ENCODE measurements around the gene SLC9A8. TPM values are rescaled to one million over a fixed set of nuclear protein-coding genes. Genes with fewer than 3 reads are reported as not detected.
A peak's percentile ranks its signal among the peaks of the same experiment; 100 is the strongest.

SLC9A8 gene
- total RNA-seq, 4 donors from 2014 or later = 12.4 to 20.4 (median 15.1) TPM

- DNase-seq = no peak
- H3K4me3 ChIP-seq = no peak overlapping the region
- no peaks in the 10 kb centered on the region for H3K9me3 ChIP-seq
- in situ Hi-C loops (cut with MboI; ENCODE audit: low sequenced_read_pairs in 4 of 4) (no loop called here), intact Hi-C loops (cut with DNase I; ENCODE audit: low total_unique reads) (no loop called here)
- no peak for ATAC-seq
- no peaks in the 10 kb centered on the region for H3K27me3 ChIP-seq
- H3K4me1 ChIP-seq = no peaks in the 10 kb centered on the region
- no peak overlapping the region for H3K27ac ChIP-seq
- H3K36me3 ChIP-seq = peaks cover 0 to 17% of the 10 kb centered on the region in 2 donors
- no peak for TF ChIP-seq CTCF (IDR thresholded peaks at IDR 0.05 in 4 of 5, conservative IDR thresholded peaks at IDR 0.05 in 1 of 5)
- TF ChIP-seq POLR2A (IDR thresholded peaks at IDR 0.05) = no peak
Measured at GRCh38 chr20:49833483-49833882, 20.9 kb downstream of the SLC9A8 start.

- ATAC-seq (no peak), DNase-seq (no peak)
- peaks cover 0 to 17% of the 10 kb centered on the region in 2 donors for H3K36me3 ChIP-seq
- intact Hi-C loops (cut with DNase I; ENCODE audit: low total_unique reads) (no loop called here), in situ Hi-C loops (cut with MboI; ENCODE audit: low sequenced_read_pairs in 4 of 4) (no loop called here)
- no peaks in the 10 kb centered on the region for H3K27me3 ChIP-seq
- H3K9me3 ChIP-seq = no peaks in the 10 kb centered on the region
- no peak overlapping the region for H3K27ac ChIP-seq
- no peak overlapping the region for H3K4me3 ChIP-seq
- H3K4me1 ChIP-seq = no peaks in the 10 kb centered on the region
- TF ChIP-seq POLR2A (IDR thresholded peaks at IDR 0.05) (no peak), CTCF (IDR thresholded peaks at IDR 0.05 in 4 of 5, conservative IDR thresholded peaks at IDR 0.05 in 1 of 5) (no peak)
Measured at GRCh38 chr20:49835031-49835430, 22.4 kb downstream of the SLC9A8 start.

- Histone ChIP-seq H3K9me3 (no peaks in the 10 kb centered on the region), H3K36me3 (peaks cover 0 to 3% of the 10 kb centered on the region in 2 donors), H3K27me3 (no peaks in the 10 kb centered on the region), H3K4me1 (peaks cover 1 to 7% of the 10 kb centered on the region in 2 donors), H3K4me3 (no peak overlapping the region), H3K27ac (no peak overlapping the region)
- in situ Hi-C loops (cut with MboI; ENCODE audit: low sequenced_read_pairs in 4 of 4) = no loop called here
- TF ChIP-seq POLR2A (IDR thresholded peaks at IDR 0.05) (no peak), CTCF (IDR thresholded peaks at IDR 0.05 in 4 of 5, conservative IDR thresholded peaks at IDR 0.05 in 1 of 5) (no peak)
- no peak for ATAC-seq
- no peak for DNase-seq
- intact Hi-C loops (cut with DNase I; ENCODE audit: low total_unique reads) = no loop called here
Measured at GRCh38 chr20:49838546-49838945, 25.9 kb downstream of the SLC9A8 start.

GRCh38 chr20:49843139-49843538, 30.5 kb downstream of the SLC9A8 start:
- Histone ChIP-seq H3K27ac (peak overlapping the region in 2 of 4 donors; percentile 32 to 37), H3K4me1 (peaks cover 7 to 14% of the 10 kb centered on the region in 2 donors), H3K4me3 (no peak overlapping the region), H3K9me3 (no peaks in the 10 kb centered on the region), H3K27me3 (no peaks in the 10 kb centered on the region), H3K36me3 (peaks cover 0 to 7% of the 10 kb centered on the region in 2 donors)
- DNase-seq (no peak), ATAC-seq (peak in 1 of 2 donors; percentile 43)
- intact Hi-C loops (cut with DNase I; ENCODE audit: low total_unique reads) (loop anchor here (10.0 kb wide), 1 partner anchor 298 kb away; no protein-coding TSS in a partner anchor), in situ Hi-C loops (cut with MboI; ENCODE audit: low sequenced_read_pairs in 4 of 4) (loop anchor here (5.0 to 10.0 kb wide), 3 partner anchors 228 to 298 kb away; no protein-coding TSS in a partner anchor)
- no peak for TF ChIP-seq CTCF (IDR thresholded peaks at IDR 0.05 in 4 of 5, conservative IDR thresholded peaks at IDR 0.05 in 1 of 5)
- no peak for TF ChIP-seq POLR2A (IDR thresholded peaks at IDR 0.05)

Measured in gastrocnemius medialis (tissue), 4 donors.